Measurements from ENCODE around the gene KANSL1. TPM values are rescaled to one million over a fixed set of nuclear protein-coding genes. Genes with fewer than 3 reads are reported as not detected.

The KANSL1 gene
- polyA plus RNA-seq, 1 donor from 2014 or later = 65.0 TPM

- Histone ChIP-seq H4K20me1 (ENCODE audit: insufficient read depth) (no peaks in the 10 kb centered on the region), H3K9ac (ENCODE audit: low read length) (no peak overlapping the region), H2AFZ (ENCODE audit: low read depth, low read length) (no peak overlapping the region), H3K9me2 (ENCODE audit: insufficient read depth, low read length) (no peaks in the 10 kb centered on the region), H3K4me2 (ENCODE audit: low read length) (no peak overlapping the region), H3K36me3 (ENCODE audit: insufficient read depth, low read length) (peaks cover 6% of the 10 kb centered on the region), H3K9me3 (ENCODE audit: low read length) (no peaks in the 10 kb centered on the region), H3K4me3 (ENCODE audit: low read length) (no peak overlapping the region), H3F3A (ENCODE audit: insufficient read depth, low read length, poor library complexity, severe bottlenecking) (no peaks in the 10 kb centered on the region), H3K27me3 (ENCODE audit: insufficient read depth, low read depth, low read length) (no peaks in the 10 kb centered on the region), H3K27ac (ENCODE audit: low read length) (no peak overlapping the region), H3K79me2 (replicated peaks; ENCODE audit: insufficient read depth, low read length) (no peaks in the 10 kb centered on the region)
- TF ChIP-seq MXI1 (conservative IDR thresholded peaks at IDR 0.05; ENCODE audit: poor library complexity, severe bottlenecking) = no peak
- TF ChIP-seq EZH2 (IDR thresholded peaks at IDR 0.05; ENCODE audit: borderline replicate concordance, insufficient read depth, low read length, poor library complexity, severe bottlenecking) = no peak
- TF ChIP-seq EP300 (conservative IDR thresholded peaks at IDR 0.05; ENCODE audit: poor library complexity, severe bottlenecking) = no peak
- TF ChIP-seq RAD21 (conservative IDR thresholded peaks at IDR 0.05) = no peak
- TF ChIP-seq, protein P1, sequence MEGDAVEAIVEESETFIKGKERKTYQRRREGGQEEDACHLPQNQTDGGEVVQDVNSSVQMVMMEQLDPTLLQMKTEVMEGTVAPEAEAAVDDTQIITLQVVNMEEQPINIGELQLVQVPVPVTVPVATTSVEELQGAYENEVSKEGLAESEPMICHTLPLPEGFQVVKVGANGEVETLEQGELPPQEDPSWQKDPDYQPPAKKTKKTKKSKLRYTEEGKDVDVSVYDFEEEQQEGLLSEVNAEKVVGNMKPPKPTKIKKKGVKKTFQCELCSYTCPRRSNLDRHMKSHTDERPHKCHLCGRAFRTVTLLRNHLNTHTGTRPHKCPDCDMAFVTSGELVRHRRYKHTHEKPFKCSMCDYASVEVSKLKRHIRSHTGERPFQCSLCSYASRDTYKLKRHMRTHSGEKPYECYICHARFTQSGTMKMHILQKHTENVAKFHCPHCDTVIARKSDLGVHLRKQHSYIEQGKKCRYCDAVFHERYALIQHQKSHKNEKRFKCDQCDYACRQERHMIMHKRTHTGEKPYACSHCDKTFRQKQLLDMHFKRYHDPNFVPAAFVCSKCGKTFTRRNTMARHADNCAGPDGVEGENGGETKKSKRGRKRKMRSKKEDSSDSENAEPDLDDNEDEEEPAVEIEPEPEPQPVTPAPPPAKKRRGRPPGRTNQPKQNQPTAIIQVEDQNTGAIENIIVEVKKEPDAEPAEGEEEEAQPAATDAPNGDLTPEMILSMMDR (IDR thresholded peaks at IDR 0.05; ENCODE audit: poor library complexity, severe bottlenecking) = no peak
- TF ChIP-seq REST (IDR thresholded peaks at IDR 0.05; ENCODE audit: borderline replicate concordance) = no peak
- TF ChIP-seq SMC3 (conservative IDR thresholded peaks at IDR 0.05; ENCODE audit: poor library complexity) = no peak
- no peak for TF ChIP-seq TAF1 (IDR thresholded peaks at IDR 0.05; ENCODE audit: low read depth)
- no peak for TF ChIP-seq POLR2AphosphoS5 (IDR thresholded peaks at IDR 0.05)
Measured at GRCh38 chr17:45992904-45993303, 200.3 kb downstream of the KANSL1 start.

GRCh38 chr17:45992175-45992574 lies 201.1 kb downstream of the KANSL1 start:
- TF ChIP-seq TAF1 (IDR thresholded peaks at IDR 0.05; ENCODE audit: low read depth) (no peak), REST (IDR thresholded peaks at IDR 0.05; ENCODE audit: borderline replicate concordance) (no peak), POLR2AphosphoS5 (IDR thresholded peaks at IDR 0.05) (no peak), EZH2 (IDR thresholded peaks at IDR 0.05; ENCODE audit: borderline replicate concordance, insufficient read depth, low read length, poor library complexity, severe bottlenecking) (no peak), MXI1 (conservative IDR thresholded peaks at IDR 0.05; ENCODE audit: poor library complexity, severe bottlenecking) (no peak), RAD21 (conservative IDR thresholded peaks at IDR 0.05) (no peak), EP300 (conservative IDR thresholded peaks at IDR 0.05; ENCODE audit: poor library complexity, severe bottlenecking) (no peak), SMC3 (conservative IDR thresholded peaks at IDR 0.05; ENCODE audit: poor library complexity) (no peak)
- TF ChIP-seq, protein P1 (IDR thresholded peaks at IDR 0.05; ENCODE audit: poor library complexity, severe bottlenecking) = no peak
- no peak overlapping the region for H2AFZ ChIP-seq (ENCODE audit: low read depth, low read length)
- no peak overlapping the region for H3K27ac ChIP-seq (ENCODE audit: low read length)
- no peaks in the 10 kb centered on the region for H3K27me3 ChIP-seq (ENCODE audit: insufficient read depth, low read depth, low read length)
- H3K4me2 ChIP-seq (ENCODE audit: low read length) = no peak overlapping the region
- no peaks in the 10 kb centered on the region for H4K20me1 ChIP-seq (ENCODE audit: insufficient read depth)
- no peak overlapping the region for H3K9ac ChIP-seq (ENCODE audit: low read length)
- H3F3A ChIP-seq (ENCODE audit: insufficient read depth, low read length, poor library complexity, severe bottlenecking) = no peaks in the 10 kb centered on the region
- peaks cover 6% of the 10 kb centered on the region for H3K36me3 ChIP-seq (ENCODE audit: insufficient read depth, low read length)
- H3K79me2 ChIP-seq (replicated peaks; ENCODE audit: insufficient read depth, low read length) = no peaks in the 10 kb centered on the region
- no peak overlapping the region for H3K4me3 ChIP-seq (ENCODE audit: low read length)
- no peaks in the 10 kb centered on the region for H3K9me3 ChIP-seq (ENCODE audit: low read length)
- H3K9me2 ChIP-seq (ENCODE audit: insufficient read depth, low read length) = no peaks in the 10 kb centered on the region
